Right lobe of liver (tissue), 4 donors: ENCODE results near the gene ENKD1.

ENCODE experiments used
- POLR2A ChIP-seq: fragments of 450-650 bp; IDR thresholded peaks from one replicate; pipeline ENCODE4 v1.6.1; 2017; ENCODE audit warnings: antibody characterized with exemption, mild to moderate bottlenecking
- TF ChIP-seq, protein P1 (sequence below), 4 donors: fragments of 200-600 bp in 3 of 4; fragments of 450-650 bp in 1 of 4; IDR thresholded peaks; one replicate each; pipeline versions ENCODE4 v1.5.1 to v1.8.0; 2016 to 2022; ENCODE audit warnings: antibody characterized with exemption in 4 of 4, mild to moderate bottlenecking in 2 of 4
- donor health status: DM: no; HTN: no; CAD: no.
- donor health status: DM: no; HTN: no; CAD: no.
- donor health status: DM: no; HTN: yes; CAD: no.

DNA sequence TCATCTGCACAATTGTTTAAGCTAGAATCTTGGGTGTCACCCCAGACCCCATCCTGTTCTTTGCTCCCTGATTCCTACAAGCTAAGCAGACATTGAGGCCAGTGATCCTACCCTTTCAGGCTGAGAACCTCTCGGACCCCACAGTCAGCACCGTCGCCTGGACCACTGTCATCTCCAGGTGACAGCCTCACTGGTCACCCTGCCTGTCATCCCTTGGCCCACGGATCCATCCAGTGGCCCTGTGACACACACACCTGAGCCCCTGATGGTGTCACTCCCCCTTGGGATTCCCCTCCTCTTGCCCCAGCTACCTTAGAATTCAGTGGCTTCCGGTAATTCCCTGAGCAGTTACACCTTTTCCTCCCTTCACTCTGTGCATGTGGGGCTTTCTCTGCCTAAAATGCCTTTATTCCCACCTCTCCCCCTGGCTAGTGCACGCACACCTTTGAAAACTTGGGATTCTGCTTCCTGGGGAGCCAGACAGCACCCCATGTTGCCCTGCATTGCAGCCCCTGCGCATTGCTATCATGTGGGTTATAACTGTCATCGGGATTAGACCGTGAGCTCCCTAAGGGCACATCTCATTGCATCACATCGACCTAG lies 3.0 kb upstream of the ENKD1 start:
- no peak for TF ChIP-seq POLR2A
- TF ChIP-seq, protein P1, sequence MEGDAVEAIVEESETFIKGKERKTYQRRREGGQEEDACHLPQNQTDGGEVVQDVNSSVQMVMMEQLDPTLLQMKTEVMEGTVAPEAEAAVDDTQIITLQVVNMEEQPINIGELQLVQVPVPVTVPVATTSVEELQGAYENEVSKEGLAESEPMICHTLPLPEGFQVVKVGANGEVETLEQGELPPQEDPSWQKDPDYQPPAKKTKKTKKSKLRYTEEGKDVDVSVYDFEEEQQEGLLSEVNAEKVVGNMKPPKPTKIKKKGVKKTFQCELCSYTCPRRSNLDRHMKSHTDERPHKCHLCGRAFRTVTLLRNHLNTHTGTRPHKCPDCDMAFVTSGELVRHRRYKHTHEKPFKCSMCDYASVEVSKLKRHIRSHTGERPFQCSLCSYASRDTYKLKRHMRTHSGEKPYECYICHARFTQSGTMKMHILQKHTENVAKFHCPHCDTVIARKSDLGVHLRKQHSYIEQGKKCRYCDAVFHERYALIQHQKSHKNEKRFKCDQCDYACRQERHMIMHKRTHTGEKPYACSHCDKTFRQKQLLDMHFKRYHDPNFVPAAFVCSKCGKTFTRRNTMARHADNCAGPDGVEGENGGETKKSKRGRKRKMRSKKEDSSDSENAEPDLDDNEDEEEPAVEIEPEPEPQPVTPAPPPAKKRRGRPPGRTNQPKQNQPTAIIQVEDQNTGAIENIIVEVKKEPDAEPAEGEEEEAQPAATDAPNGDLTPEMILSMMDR (IDR thresholded peaks at IDR 0.05) = no peak
